ENCODE measurements around the gene ORC1.

The ORC1 gene

GRCh38 chr1:52341655-52342260, 62.5 kb downstream of the ORC1 start:
- DNase-seq = no peak

- no peak for DNase-seq
Measured at GRCh38 chr1:52337439-52337838, 66.8 kb downstream of the ORC1 start.

DNA sequence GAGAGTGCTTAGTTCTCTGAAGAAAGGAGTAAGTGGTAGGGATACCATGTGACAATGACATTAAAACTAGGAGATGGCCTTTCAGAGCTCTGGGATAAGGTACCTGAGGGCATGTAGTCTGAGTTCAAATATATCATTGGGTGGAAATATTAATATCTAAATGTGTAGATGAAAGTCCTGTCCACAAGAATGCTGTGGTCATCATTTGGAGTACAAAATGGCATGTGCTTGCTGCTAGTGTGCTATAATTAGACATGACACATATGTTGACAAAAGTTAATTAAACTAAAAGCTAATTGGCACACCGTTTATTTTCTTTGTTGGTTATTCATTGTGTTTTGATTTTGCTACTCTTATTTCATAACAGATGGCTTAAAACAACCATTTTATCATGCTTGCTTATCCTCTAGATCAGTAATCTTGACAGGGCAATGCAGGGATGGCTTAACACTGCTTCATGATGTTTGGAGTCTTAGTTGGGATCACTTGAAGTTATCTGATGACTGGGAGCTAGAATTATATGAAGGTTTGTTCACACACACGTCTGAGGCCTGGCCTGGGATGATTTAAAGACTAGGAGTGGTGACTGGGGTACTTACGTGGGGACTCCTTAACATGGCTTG, 69.2 kb downstream of the ORC1 start:
- no peak for DNase-seq

GRCh38 chr1:52332411-52332810, 71.8 kb downstream of the ORC1 start:
- DNase-seq = peak; percentile 23

- no peak for DNase-seq
Measured at GRCh38 chr1:52328615-52329014, 75.6 kb downstream of the ORC1 start.

DNA sequence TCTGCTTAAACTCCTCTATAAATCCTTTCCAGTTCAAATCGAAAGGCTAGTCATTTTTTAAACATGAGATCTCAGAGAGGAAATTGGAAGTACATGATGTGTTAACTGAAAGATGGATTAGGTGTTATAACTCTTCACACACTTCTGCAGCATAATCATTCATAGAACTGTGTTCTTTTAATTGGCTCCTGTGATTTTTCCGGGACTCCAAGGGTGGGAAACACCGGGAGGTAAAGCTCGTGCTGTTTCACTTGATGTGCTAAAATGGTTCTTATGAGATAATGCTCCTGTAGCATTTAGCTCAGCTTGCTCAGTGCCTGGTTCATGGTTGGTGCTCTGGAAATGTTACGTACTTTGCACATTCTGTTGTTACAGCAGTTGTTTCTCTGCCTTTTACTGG, 78.4 kb downstream of the ORC1 start:
- no peak for DNase-seq

DNA sequence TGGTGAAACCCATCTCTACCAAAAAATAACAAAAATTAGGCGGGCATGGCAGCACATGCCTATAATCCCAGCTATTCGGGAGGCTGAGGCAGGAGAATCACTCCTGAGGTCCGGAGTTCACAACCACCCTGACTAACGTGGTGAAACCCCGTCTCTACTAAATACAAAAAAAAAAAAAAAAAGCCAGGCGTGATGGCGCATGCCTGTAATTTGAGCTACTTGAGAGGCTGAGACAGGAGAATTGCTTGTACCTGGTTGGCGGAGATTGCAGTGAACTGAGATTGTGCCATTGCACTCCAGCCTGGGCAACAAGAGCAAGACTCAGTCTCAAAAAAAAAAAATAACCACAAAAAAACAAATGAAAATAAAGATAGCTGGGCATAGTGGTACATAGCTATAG, 80.5 kb downstream of the ORC1 start:
- DNase-seq = no peak

All from suppressor macrophage treated with lipopolysaccharide for 4 hours (primary cell).